IPS-NIHi7 (cell line): ENCODE results near the gene RGPD3.
"Not testable (repeated sequence)": the region's sequence is repeated elsewhere in the genome, so short reads cannot be mapped to it uniquely, and the experiment has no call there.

Source experiments
- DNase-seq: peaks from one replicate; pipeline ENCODE4 v3.0.0; 2012; ENCODE audit warnings: mixed read lengths; ENCODE audit errors: extremely low spot score

Gene RGPD3

GRCh38 chr2:106486551-106487385, 18.6 kb upstream of the RGPD3 start, which contains the start of gene CD8B2:
CD8B2 (plus strand) TSS chr2:106487364; CDS start chr2:106487427, 63 bp downstream.
- DNase-seq, result not testable (repeated sequence)

- DNase-seq, result not testable (repeated sequence)
Measured at GRCh38 chr2:106479563-106479962, 11.3 kb upstream of the RGPD3 start.

- not testable (repeated sequence) for DNase-seq
Measured at GRCh38 chr2:106477647-106478046, 9.4 kb upstream of the RGPD3 start.

GRCh38 chr2:106470658-106471057, 2.4 kb upstream of the RGPD3 start:
- not testable (repeated sequence) for DNase-seq

GRCh38 chr2:106467516-106467915, 697 bp downstream of the RGPD3 start:
- DNase-seq, result not testable (repeated sequence)

- DNase-seq, result not testable (repeated sequence)
Measured at GRCh38 chr2:106461882-106462281, 6.3 kb downstream of the RGPD3 start.

- not testable (repeated sequence) for DNase-seq
Measured at GRCh38 chr2:106390680-106391079, 77.5 kb downstream of the RGPD3 start.

- not testable (repeated sequence) for DNase-seq
Measured at GRCh38 chr2:106388814-106389410, 79.3 kb downstream of the RGPD3 start.

- DNase-seq, result not testable (repeated sequence)
Measured at GRCh38 chr2:106384548-106384947, 83.7 kb downstream of the RGPD3 start.

- not testable (repeated sequence) for DNase-seq
Measured at GRCh38 chr2:106381867-106382266, 86.3 kb downstream of the RGPD3 start.

GRCh38 chr2:106379567-106379966, 88.6 kb downstream of the RGPD3 start:
- DNase-seq, result not testable (repeated sequence)

GRCh38 chr2:106369182-106369581, 99.0 kb downstream of the RGPD3 start:
- DNase-seq, result not testable (repeated sequence)

- no peak for DNase-seq
Measured at GRCh38 chr2:106366204-106366885, 101.9 kb downstream of the RGPD3 start.

- DNase-seq, result no peak
Measured at GRCh38 chr2:106363791-106364190, 104.4 kb downstream of the RGPD3 start.

- no peak for DNase-seq
Measured at GRCh38 chr2:106362789-106363188, 105.4 kb downstream of the RGPD3 start.

GRCh38 chr2:106359512-106359911, 108.7 kb downstream of the RGPD3 start:
- no peak for DNase-seq

- no peak for DNase-seq
Measured at GRCh38 chr2:106358521-106358920, 109.7 kb downstream of the RGPD3 start.

GRCh38 chr2:106358081-106358480, 110.1 kb downstream of the RGPD3 start:
- DNase-seq, result no peak

GRCh38 chr2:106356291-106356690, 111.9 kb downstream of the RGPD3 start:
- DNase-seq, result no peak

GRCh38 chr2:106353676-106354075, 114.5 kb downstream of the RGPD3 start:
- DNase-seq, result no peak

GRCh38 chr2:106350980-106351379, 117.2 kb downstream of the RGPD3 start:
- no peak for DNase-seq

- DNase-seq, result no peak
Measured at GRCh38 chr2:106344302-106344701, 123.9 kb downstream of the RGPD3 start.
